A549 (cell line): ENCODE results near the gene HECTD4. TPM values are rescaled to one million over a fixed set of nuclear protein-coding genes. Genes with fewer than 3 reads are reported as not detected.

Source experiments
- ATAC-seq, 2 experiments: fragments of 200-7000 bp in 1 of 2; fragments of >200 bp in 1 of 2; cut with Nextera tagmentation in 1 of 2; cut with Tn5 transposase in 1 of 2; 3 replicates each; pipeline versions ENCODE4 v1.8.0 to v1.9.1; 2018 to 2020; ENCODE audit warnings: mild to moderate bottlenecking in 1 of 2, moderate library complexity in 1 of 2
- CTCF ChIA-PET: fragments of 300-600 bp; sonication (Branson Sonifier 250); formaldehyde crosslinking; extraction: SDS; loops from one replicate; lab custom pipeline; 2021; ENCODE audit warnings: antibody characterized with exemption, inconsistent platforms; lab: Yijun Ruan, JAX
- POLR2A ChIA-PET: fragments of 350-600 bp; formaldehyde crosslinking; extraction: SDS; loops from one replicate; lab custom pipeline; 2021; ENCODE audit warnings: antibody characterized with exemption, inconsistent platforms; lab: Yijun Ruan, JAX
- DNase-seq, 2 experiments: peaks; one replicate each; pipeline versions ENCODE4 v3.0.0 to v3.0.0-alpha.2; 2011 to 2016; ENCODE audit warnings: low read depth in 1 of 2, low spot score in 1 of 2
- FAIRE-seq: peaks from 2 replicates; lab custom pipeline; 2011; peaks lifted over from hg19 to GRCh38; lab: Jason Lieb, UNC
- H3K27ac ChIP-seq, 2 experiments: fragments of >200 bp; sonication (Bioruptor Twin); formaldehyde crosslinking; 3 replicates each; pipeline ENCODE4 v1.5.1; 2016 to 2017
- H3K4me1 ChIP-seq: fragments of >200 bp; sonication (Bioruptor Twin); formaldehyde crosslinking; 3 replicates; pipeline ENCODE4 v1.6.1; 2016
- H3K4me2 ChIP-seq: fragments of >200 bp; sonication (Bioruptor Twin); formaldehyde crosslinking; 3 replicates; pipeline ENCODE4 v1.6.1; 2016
- H3K4me3 ChIP-seq: fragments of >200 bp; sonication (Bioruptor Twin); formaldehyde crosslinking; 3 replicates; pipeline ENCODE4 v1.5.1; 2016
- H3K9me3 ChIP-seq: fragments of >200 bp; sonication (Bioruptor Twin); formaldehyde crosslinking; 3 replicates; pipeline ENCODE4 v1.6.1; 2016
- CBX2 ChIP-seq: fragments of 200-600 bp; sonication (generic); IDR thresholded peaks from 2 replicates; pipeline ENCODE4 v1.6.1; 2016; ENCODE audit warnings: low read depth, mild to moderate bottlenecking, borderline replicate concordance
- CHD4 ChIP-seq: fragments of 200-600 bp; sonication (generic); IDR thresholded peaks from 2 replicates; pipeline ENCODE4 v1.6.1; 2016; ENCODE audit warnings: antibody characterized with exemption, mild to moderate bottlenecking, borderline replicate concordance
- EHF ChIP-seq: fragments of 250-450 bp; sonication (Bioruptor Pico); IDR thresholded peaks from 2 replicates; pipeline ENCODE4 v1.5.0; 2020; ENCODE audit warnings: mild to moderate bottlenecking
- FOXS1 ChIP-seq: fragments of 250-450 bp; sonication (Bioruptor Pico); IDR thresholded peaks from 2 replicates; pipeline ENCODE4 v1.5.0; 2020; ENCODE audit warnings: mild to moderate bottlenecking, moderate library complexity
- JUN ChIP-seq, 2 experiments: fragments of >200 bp; sonication (Bioruptor Twin); formaldehyde crosslinking; IDR thresholded peaks; 2 replicates in 1 of 2; 3 replicates in 1 of 2; pipeline ENCODE4 v1.6.1; 2016 to 2017
- KDM1A ChIP-seq: fragments of 200-600 bp; sonication (generic); IDR thresholded peaks from 2 replicates; pipeline ENCODE4 v1.6.1; 2016; ENCODE audit warnings: low read depth, mild to moderate bottlenecking
- MAFK ChIP-seq: fragments of 450-650 bp; IDR thresholded peaks from 2 replicates; pipeline ENCODE4 v1.6.1; 2014; ENCODE audit not compliant: partially characterized antibody
- MYC ChIP-seq: IDR thresholded peaks from 2 replicates; pipeline ENCODE4 v1.6.1; 2012; ENCODE audit warnings: mild to moderate bottlenecking, inconsistent platforms, low read length, improper control_type of control experiment, borderline replicate concordance
- NPAS2 ChIP-seq: fragments of 250-450 bp; sonication (Bioruptor Pico); IDR thresholded peaks from 2 replicates; pipeline ENCODE4 v1.8.0; 2022; ENCODE audit warnings: mild to moderate bottlenecking, moderate library complexity, borderline replicate concordance
- PHF8 ChIP-seq: fragments of 200-600 bp; sonication (generic); IDR thresholded peaks from 2 replicates; pipeline ENCODE4 v1.6.1; 2016; ENCODE audit warnings: low read depth, mild to moderate bottlenecking, antibody characterized with exemption, moderate library complexity, borderline replicate concordance
- POLR2A ChIP-seq: IDR thresholded peaks from 2 replicates; pipeline ENCODE4 v1.6.1; 2012; ENCODE audit warnings: mild to moderate bottlenecking, low read length
- RCOR1 ChIP-seq: fragments of 150-350 bp; IDR thresholded peaks from 2 replicates; pipeline ENCODE4 v1.6.1; 2014; ENCODE audit warnings: antibody characterized with exemption, low read length, low read depth
- RFX5 ChIP-seq: fragments of 450-650 bp; IDR thresholded peaks from 2 replicates; pipeline ENCODE4 v1.7.1; 2014; ENCODE audit warnings: antibody characterized with exemption, mild to moderate bottlenecking, moderate library complexity
- ZNF302 ChIP-seq: fragments of 250-450 bp; sonication (Bioruptor Pico); IDR thresholded peaks from 2 replicates; pipeline ENCODE4 v1.9.0; 2021; ENCODE audit warnings: inconsistent platforms, mild to moderate bottlenecking, moderate library complexity
- ZSCAN20 ChIP-seq: fragments of 250-450 bp; sonication (Bioruptor Pico); IDR thresholded peaks from 2 replicates; pipeline ENCODE4 v1.8.0; 2022; ENCODE audit warnings: mild to moderate bottlenecking, moderate library complexity
- WGBS: methylation state at CpG from one replicate; pipeline ENCODE4 v1.1.6; 2017; ENCODE audit errors: missing lambda C conversion rate; 5-methylcytosine and 5-hydroxymethylcytosine counted together
- polyA plus RNA-seq, 4 experiments: library from polyadenylated mRNA; depleted of rRNA in 3 of 4; stranded (reverse); fragments of >200 nt; fragmentation: RNase III in 1 of 4; extraction: RNeasy Plus Mini Kit Qiagen cat#74134 plus additional on column Dnase treatment in 1 of 4; gene quantifications; 2 replicates in 3 of 4; 3 replicates in 1 of 4; pipeline ENCODE4 v1.2.3, GENCODE V29; 2011 to 2017
- TF ChIP-seq, protein P1 (sequence below): fragments of >200 bp; sonication (Bioruptor Twin); formaldehyde crosslinking; IDR thresholded peaks from 3 replicates; pipeline ENCODE4 v1.6.1; 2016
- TF ChIP-seq, protein P2 (sequence below): IDR thresholded peaks from 2 replicates; pipeline ENCODE4 v1.6.1; 2012; ENCODE audit warnings: low read depth, borderline replicate concordance
- TF ChIP-seq, protein P3 (sequence below): IDR thresholded peaks from 2 replicates; pipeline ENCODE4 v1.6.1; 2012
- TF ChIP-seq, protein P4 (sequence below): fragments of 250-450 bp; sonication (Bioruptor Pico); IDR thresholded peaks from 2 replicates; pipeline ENCODE4 v1.5.0; 2020; ENCODE audit warnings: low read depth, mild to moderate bottlenecking, moderate library complexity
- TF ChIP-seq, protein P5 (sequence below): fragments of 450-650 bp; IDR thresholded peaks from 2 replicates; pipeline ENCODE4 v1.6.1; 2014; ENCODE audit warnings: antibody characterized with exemption
- TF ChIP-seq, protein P6 (sequence below): IDR thresholded peaks from 2 replicates; pipeline ENCODE4 v1.6.1; 2012

The HECTD4 gene
- polyA plus RNA-seq, 2 of the 4 experiments (the other 2 are of a cell fraction) = 9.9 to 14.7 TPM

DNA sequence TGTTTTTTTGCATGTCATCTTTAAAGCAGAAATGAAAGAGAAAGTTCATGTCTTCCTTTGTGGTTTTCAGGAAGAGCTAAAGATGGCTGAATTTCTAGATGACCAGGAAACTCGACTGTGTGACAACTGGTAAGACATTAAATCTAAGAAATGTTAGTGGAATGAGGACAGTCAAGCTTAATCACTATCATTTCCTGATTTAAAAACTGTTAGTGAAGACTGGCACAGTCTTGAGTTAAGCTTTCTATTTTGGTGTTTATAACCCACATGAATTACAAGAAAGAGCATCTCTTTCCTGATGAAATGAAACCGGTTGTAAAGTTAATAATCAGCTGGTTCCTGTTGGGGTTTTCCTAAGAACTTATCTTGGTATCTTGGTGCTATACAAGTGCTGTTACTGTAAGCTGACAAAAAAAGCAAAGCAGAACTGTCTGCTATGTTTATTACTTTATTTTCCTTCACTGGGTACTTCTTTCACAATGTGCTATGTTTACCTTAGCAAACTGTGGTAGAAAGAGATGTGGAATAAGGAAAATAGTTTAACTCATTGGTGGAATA is 251.7 kb downstream of the HECTD4 start:
- Histone ChIP-seq H3K9me3 (no peaks in the 10 kb centered on the region), H3K27ac (peak overlapping the region; percentile 37 to 72), H3K4me1 (peaks cover 43% of the 10 kb centered on the region), H3K4me2 (peak overlapping the region; percentile 74), H3K4me3 (peak overlapping the region; percentile 1; the same call in 1 of the 3 replicates)
- CTCF ChIA-PET = no interaction called here
- TF ChIP-seq EHF = peak; percentile 43; the same call in 1 of the 2 replicates
- TF ChIP-seq, protein P1, sequence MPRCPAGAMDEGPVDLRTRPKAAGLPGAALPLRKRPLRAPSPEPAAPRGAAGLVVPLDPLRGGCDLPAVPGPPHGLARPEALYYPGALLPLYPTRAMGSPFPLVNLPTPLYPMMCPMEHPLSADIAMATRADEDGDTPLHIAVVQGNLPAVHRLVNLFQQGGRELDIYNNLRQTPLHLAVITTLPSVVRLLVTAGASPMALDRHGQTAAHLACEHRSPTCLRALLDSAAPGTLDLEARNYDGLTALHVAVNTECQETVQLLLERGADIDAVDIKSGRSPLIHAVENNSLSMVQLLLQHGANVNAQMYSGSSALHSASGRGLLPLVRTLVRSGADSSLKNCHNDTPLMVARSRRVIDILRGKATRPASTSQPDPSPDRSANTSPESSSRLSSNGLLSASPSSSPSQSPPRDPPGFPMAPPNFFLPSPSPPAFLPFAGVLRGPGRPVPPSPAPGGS = no peak
- FAIRE-seq (peak; percentile 32), ATAC-seq (no peak), DNase-seq (no peak)
- WGBS = 7% methylated on average over 2 of the region's 2 CpGs
- POLR2A ChIA-PET = interaction anchor here (0.6 kb wide), 1 partner anchor 285 kb away, joined by 4 read pairs; no protein-coding TSS in a partner anchor

DNA sequence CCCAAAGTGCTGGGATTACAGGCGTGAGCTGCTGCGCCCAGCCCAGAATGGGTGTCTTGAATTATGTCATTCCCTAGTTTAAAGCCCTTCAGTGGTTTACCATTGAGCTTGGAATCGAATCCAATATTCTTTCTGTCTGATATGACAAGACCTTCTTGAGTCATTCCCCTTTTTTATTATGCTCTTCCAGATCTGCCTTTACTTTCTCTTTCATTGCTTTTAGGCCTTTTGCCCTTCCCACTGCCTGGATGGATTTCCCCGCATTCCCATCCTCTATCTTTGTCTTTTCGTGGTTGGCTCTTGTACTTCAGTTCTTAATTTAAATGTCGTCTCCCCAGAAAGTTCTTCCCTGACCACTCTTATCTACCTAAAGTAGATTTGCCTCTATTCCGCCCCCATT is 255.3 kb downstream of the HECTD4 start:
- DNase-seq = no peak
- H3K4me3 ChIP-seq = no peak overlapping the region
- no peak overlapping the region for H3K27ac ChIP-seq
- ATAC-seq = no peak
- TF ChIP-seq CHD4 (no peak), ZNF302 (CRISPR knock-in tag) (no peak), CBX2 (no peak), NPAS2 (CRISPR knock-in tag) (no peak), RCOR1 (no peak)
- TF ChIP-seq, all 56 proteins: peak for 0
- CTCF ChIA-PET = interaction anchor here (0.6 to 1.3 kb wide), 3 partner anchors 13 to 17 kb away, joined by 3 to 4 read pairs (median 3); no protein-coding TSS in a partner anchor
- peaks cover 64% of the 10 kb centered on the region for H3K4me1 ChIP-seq
- POLR2A ChIA-PET = no interaction called here
- no peaks in the 10 kb centered on the region for H3K9me3 ChIP-seq
- peak overlapping the region; percentile 75 for H3K4me2 ChIP-seq
- FAIRE-seq = no peak
- 93% methylated on average over 7 of the region's 7 CpGs for WGBS

DNA sequence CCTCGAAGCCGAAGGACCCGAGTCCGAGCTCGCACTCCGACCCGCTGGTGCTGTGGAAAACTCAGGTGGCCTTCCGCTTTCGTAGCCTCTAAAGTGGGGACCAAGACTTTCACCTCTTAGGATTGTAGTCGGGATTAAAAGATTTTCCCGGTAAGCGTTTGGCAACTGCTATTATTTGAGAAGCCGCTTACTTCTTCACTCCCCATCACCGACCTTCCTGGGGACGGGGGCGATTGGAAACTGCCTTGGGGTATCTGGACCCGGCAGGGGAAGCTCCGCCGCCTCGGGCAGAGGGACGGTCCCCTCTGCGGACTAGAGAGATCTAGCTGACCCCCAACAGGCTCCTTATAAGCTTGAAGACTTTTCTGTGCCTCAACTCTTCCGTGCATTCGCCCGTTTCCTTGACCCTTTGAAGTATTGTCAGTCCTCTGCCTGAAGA is 256.2 kb downstream of the HECTD4 start:
- Histone ChIP-seq H3K4me3 (peak overlapping the region; percentile 78), H3K4me2 (peak overlapping the region; percentile 75), H3K9me3 (no peaks in the 10 kb centered on the region), H3K27ac (peak overlapping the region; percentile 75 to 86), H3K4me1 (peaks cover 66% of the 10 kb centered on the region)
- ATAC-seq (no peak), DNase-seq (no peak), FAIRE-seq (no peak)
- ChIA-PET POLR2A (interaction anchor here (0.9 to 1.6 kb wide), 2 partner anchors 17 to 28 kb away, joined by 3 to 16 read pairs; partner anchors contain the start of gene NAA25), CTCF (interaction anchor here (0.6 to 4.2 kb wide), 7 partner anchors 9 to 261 kb away, joined by 3 to 21 read pairs (median 3); partner anchors contain the start of gene NAA25)
- TF ChIP-seq FOXS1 (CRISPR knock-in tag) (no peak), ZSCAN20 (no peak), KDM1A (no peak)
- TF ChIP-seq, protein P2, sequence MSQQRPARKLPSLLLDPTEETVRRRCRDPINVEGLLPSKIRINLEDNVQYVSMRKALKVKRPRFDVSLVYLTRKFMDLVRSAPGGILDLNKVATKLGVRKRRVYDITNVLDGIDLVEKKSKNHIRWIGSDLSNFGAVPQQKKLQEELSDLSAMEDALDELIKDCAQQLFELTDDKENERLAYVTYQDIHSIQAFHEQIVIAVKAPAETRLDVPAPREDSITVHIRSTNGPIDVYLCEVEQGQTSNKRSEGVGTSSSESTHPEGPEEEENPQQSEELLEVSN = no peak
- 34% methylated on average over 24 of the region's 25 CpGs for WGBS

DNA sequence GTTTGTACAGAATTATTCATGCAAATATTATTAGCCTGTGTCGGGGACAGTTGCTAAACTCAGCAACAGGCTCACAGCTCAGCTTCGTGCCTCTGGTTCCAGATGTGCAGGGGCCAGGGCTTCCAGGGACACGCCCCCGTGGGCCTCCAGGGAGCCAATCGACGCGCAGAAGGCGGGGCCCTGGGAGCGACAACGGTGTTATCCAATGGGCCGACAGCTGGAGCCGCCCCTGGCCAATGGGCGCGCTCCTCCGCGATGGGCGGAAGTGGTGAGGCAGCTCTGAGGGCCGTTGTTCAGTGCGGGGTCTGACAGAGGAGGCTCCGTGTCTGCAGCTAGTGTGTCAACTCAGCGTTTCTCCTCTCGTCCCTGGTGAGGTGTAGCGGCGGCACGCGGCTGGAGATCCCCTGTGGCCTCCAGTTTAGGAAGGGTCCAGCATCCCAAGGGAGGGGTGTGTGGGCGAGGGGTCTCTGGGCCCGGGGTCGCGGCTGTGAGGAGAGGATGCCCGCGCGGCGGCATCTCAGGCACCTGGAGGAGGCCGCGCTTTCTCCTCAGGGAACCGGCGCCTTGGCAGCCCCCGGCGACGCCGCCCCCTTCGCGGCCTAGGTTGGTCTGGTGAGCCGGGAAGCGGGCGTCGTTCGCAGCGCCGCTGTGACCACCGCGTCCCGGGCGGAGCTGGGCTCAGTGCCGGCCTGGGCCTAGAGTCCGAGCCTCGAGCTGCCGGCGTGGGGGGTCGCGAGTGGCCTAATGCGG is 256.8 kb downstream of the HECTD4 start, which contains the start of gene TRAFD1:
Gene TRAFD1 (plus strand): TSS at position 311 of the 750 bp plus-strand sequence. CDS start 4,963 bp downstream, outside the sequence.
- 2% methylated on average over 32 of the region's 63 CpGs for WGBS
- peak within 1 kb of the TSS; percentile 75 for H3K4me2 ChIP-seq
- H3K27ac ChIP-seq = peak within 1 kb of the TSS; percentile 75 to 86
- DNase-seq (peak; percentile 97 to 99), FAIRE-seq (peak; percentile 63), ATAC-seq (peak; percentile 99 to 100)
- peak within 1 kb of the TSS; percentile 78 for H3K4me3 ChIP-seq
- peaks cover 60% of the 10 kb centered on the region for H3K4me1 ChIP-seq
- CTCF ChIA-PET = interaction anchor here (1.2 to 4.2 kb wide), 5 partner anchors 9 to 262 kb away, joined by 3 to 21 read pairs (median 3); partner anchors contain the start of gene NAA25
- H3K9me3 ChIP-seq = no peaks in the 10 kb centered on the region
- POLR2A ChIA-PET = interaction anchor here (0.6 to 1.6 kb wide), 7 partner anchors 9 to 112 kb away, joined by 3 to 16 read pairs (median 4); partner anchors contain the start of genes ERP29 and NAA25
- TF ChIP-seq POLR2A (peak; percentile 97), MYC (no peak), EHF (no peak), JUN (IDR thresholded peaks at IDR 0.05) (peak in 1 of 2 experiments; percentile 73; a peak in 3 of 5 replicates), RFX5 (peak; percentile 15; the same call in 1 of the 2 replicates), MAFK (peak; percentile 99), PHF8 (peak; percentile 82)
- TF ChIP-seq, protein P3, sequence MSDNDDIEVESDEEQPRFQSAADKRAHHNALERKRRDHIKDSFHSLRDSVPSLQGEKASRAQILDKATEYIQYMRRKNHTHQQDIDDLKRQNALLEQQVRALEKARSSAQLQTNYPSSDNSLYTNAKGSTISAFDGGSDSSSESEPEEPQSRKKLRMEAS = peak; percentile 47
- TF ChIP-seq, protein P2 = peak; percentile 59
- TF ChIP-seq, protein P4, sequence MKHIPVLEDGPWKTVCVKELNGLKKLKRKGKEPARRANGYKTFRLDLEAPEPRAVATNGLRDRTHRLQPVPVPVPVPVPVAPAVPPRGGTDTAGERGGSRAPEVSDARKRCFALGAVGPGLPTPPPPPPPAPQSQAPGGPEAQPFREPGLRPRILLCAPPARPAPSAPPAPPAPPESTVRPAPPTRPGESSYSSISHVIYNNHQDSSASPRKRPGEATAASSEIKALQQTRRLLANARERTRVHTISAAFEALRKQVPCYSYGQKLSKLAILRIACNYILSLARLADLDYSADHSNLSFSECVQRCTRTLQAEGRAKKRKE (CRISPR knock-in tag) = no peak
- TF ChIP-seq, protein P5, sequence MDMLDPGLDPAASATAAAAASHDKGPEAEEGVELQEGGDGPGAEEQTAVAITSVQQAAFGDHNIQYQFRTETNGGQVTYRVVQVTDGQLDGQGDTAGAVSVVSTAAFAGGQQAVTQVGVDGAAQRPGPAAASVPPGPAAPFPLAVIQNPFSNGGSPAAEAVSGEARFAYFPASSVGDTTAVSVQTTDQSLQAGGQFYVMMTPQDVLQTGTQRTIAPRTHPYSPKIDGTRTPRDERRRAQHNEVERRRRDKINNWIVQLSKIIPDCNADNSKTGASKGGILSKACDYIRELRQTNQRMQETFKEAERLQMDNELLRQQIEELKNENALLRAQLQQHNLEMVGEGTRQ = peak; percentile 49
- TF ChIP-seq, protein P6, sequence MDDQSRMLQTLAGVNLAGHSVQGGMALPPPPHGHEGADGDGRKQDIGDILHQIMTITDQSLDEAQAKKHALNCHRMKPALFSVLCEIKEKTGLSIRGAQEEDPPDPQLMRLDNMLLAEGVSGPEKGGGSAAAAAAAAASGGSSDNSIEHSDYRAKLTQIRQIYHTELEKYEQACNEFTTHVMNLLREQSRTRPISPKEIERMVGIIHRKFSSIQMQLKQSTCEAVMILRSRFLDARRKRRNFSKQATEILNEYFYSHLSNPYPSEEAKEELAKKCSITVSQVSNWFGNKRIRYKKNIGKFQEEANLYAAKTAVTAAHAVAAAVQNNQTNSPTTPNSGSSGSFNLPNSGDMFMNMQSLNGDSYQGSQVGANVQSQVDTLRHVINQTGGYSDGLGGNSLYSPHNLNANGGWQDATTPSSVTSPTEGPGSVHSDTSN = peak; percentile 99
